ENCODE results near the gene DDR2.

Gene DDR2

GRCh38 chr1:162699366-162699765 is 67.1 kb downstream of the DDR2 start:
- no peak for DNase-seq (ENCODE audit: low read depth)

GRCh38 chr1:162700131-162700530 is 67.9 kb downstream of the DDR2 start:
- DNase-seq (ENCODE audit: low read depth) = no peak

GRCh38 chr1:162701286-162701685 is 69.0 kb downstream of the DDR2 start:
- DNase-seq (ENCODE audit: low read depth) = no peak

- DNase-seq (ENCODE audit: low read depth) = no peak
These were observed 70.4 kb downstream of the DDR2 start for GRCh38 chr1:162702628-162703027.

GRCh38 chr1:162703708-162704107 is 71.4 kb downstream of the DDR2 start:
- no peak for DNase-seq (ENCODE audit: low read depth)

- DNase-seq (ENCODE audit: low read depth) = no peak
These were observed 72.6 kb downstream of the DDR2 start for GRCh38 chr1:162704673-162705424.

GRCh38 chr1:162706003-162706402 is 73.7 kb downstream of the DDR2 start:
- DNase-seq (ENCODE audit: low read depth) = no peak

GRCh38 chr1:162706606-162707005 is 74.3 kb downstream of the DDR2 start:
- no peak for DNase-seq (ENCODE audit: low read depth)

- no peak for DNase-seq (ENCODE audit: low read depth)
These were observed 76.0 kb downstream of the DDR2 start for GRCh38 chr1:162708286-162708685.

- no peak for DNase-seq (ENCODE audit: low read depth)
These were observed 77.0 kb downstream of the DDR2 start for GRCh38 chr1:162709132-162709860.

GRCh38 chr1:162709870-162710269 is 77.6 kb downstream of the DDR2 start:
- DNase-seq (ENCODE audit: low read depth) = no peak

GRCh38 chr1:162710345-162710744 is 78.1 kb downstream of the DDR2 start:
- no peak for DNase-seq (ENCODE audit: low read depth)

GRCh38 chr1:162710780-162711465 is 78.7 kb downstream of the DDR2 start:
- no peak for DNase-seq (ENCODE audit: low read depth)

GRCh38 chr1:162712317-162713029 is 80.2 kb downstream of the DDR2 start:
- no peak for DNase-seq (ENCODE audit: low read depth)

GRCh38 chr1:162716123-162716522 is 83.9 kb downstream of the DDR2 start:
- no peak for DNase-seq (ENCODE audit: low read depth)

GRCh38 chr1:162716552-162716951 is 84.3 kb downstream of the DDR2 start:
- DNase-seq (ENCODE audit: low read depth) = no peak

- DNase-seq (ENCODE audit: low read depth) = no peak
These were observed 85.4 kb downstream of the DDR2 start for GRCh38 chr1:162717548-162718184.

- no peak for DNase-seq (ENCODE audit: low read depth)
These were observed 87.4 kb downstream of the DDR2 start for GRCh38 chr1:162719678-162720077.

GRCh38 chr1:162720996-162721395 is 88.7 kb downstream of the DDR2 start:
- DNase-seq (ENCODE audit: low read depth) = no peak

GRCh38 chr1:162721471-162721870 is 89.2 kb downstream of the DDR2 start:
- no peak for DNase-seq (ENCODE audit: low read depth)

- DNase-seq (ENCODE audit: low read depth) = no peak
These were observed 89.8 kb downstream of the DDR2 start for GRCh38 chr1:162722036-162722435.

GRCh38 chr1:162724583-162725120 is 92.4 kb downstream of the DDR2 start:
- DNase-seq (ENCODE audit: low read depth) = no peak

Measured in activated gamma-delta T cell treated with anti-CD3 and anti-CD28 coated beads, Interleukin-2, amount 50 U/mL, for 16 hours (primary cell).